NCI-H187 treated with DMSO at 0.1 percent for 48 hours (cell line): Measurements from ENCODE around the gene NPLOC4.
"Not testable (repeated sequence)": the region's sequence is repeated elsewhere in the genome, so short reads cannot be mapped to it uniquely, and the experiment has no call there.

ENCODE experiments used
- DNase-seq: peaks from one replicate; lab custom pipeline; 2025; lab: John Stamatoyannopoulos, UW

Gene NPLOC4

GRCh38 chr17:81631482-81631881 is 5.4 kb downstream of the NPLOC4 start:
- no peak for DNase-seq

DNA sequence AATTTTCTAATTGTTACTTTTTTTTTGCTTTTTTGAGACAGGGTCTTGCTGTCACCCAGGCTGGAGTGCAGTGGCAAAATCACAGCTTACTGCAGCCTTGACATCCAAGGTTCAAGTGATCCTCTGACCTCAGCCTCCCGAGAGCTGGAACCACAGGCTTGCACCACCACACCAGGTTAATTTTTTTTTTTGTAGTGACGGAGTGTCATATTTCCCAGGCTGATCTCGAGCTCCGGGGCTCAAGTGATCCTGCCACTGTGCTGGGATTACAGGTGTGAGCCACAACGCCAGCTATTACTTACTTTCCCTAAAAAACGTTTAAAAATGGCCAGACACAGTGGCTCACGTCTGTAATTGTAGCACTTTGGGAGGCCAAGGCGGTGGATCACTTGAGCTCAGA is 6.6 kb downstream of the NPLOC4 start:
- DNase-seq = no peak

- no peak for DNase-seq
Measured at GRCh38 chr17:81621494-81622130, 15.3 kb downstream of the NPLOC4 start.

GRCh38 chr17:81618307-81618706 is 18.6 kb downstream of the NPLOC4 start:
- not testable (repeated sequence) for DNase-seq

DNA sequence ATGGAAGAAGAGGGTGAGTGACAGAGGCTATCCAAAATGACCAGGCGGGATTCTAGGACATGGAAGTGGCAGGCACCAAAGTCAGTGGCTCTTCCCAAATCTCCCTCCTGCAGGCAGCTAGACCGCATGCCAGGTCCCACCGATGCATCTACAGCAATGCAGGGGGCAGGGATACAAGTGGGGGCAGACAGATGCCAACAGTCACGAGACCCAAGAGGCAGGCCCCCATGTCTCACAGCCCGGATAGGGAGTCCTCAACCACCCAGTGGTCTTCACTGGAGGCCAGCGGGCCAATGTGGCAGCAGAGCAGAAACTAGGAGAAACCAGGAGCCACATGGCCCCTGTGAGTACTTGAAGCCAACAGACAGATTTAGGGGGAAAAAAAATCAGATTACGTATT is 20.0 kb downstream of the NPLOC4 start:
- DNase-seq = no peak

DNA sequence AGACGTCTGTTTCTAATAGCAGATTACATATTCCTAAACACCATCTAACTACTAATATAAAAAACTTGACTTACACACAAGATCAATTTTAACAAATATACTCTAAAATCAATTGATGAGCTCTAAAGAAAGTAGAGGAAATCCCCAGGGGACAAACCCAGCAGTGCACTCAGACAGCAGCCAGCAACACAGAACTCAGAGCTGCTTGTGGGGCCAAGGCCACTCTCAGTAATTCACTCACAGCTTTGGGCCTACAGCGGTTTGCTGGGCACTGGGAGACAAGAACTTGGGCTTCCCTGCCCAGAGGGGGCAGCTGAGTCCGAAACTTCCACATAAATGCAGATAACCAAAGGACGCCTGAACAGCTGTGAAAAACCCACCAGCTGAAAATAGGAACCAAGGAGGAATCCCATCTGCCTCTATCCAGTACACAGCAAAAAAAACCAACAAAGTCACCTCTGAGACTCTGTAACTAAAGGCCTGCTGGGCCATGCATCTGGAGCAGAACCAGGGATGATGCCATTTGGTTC is 21.4 kb downstream of the NPLOC4 start:
- no peak for DNase-seq

GRCh38 chr17:81612172-81612970 is 24.5 kb downstream of the NPLOC4 start:
- no peak for DNase-seq

DNA sequence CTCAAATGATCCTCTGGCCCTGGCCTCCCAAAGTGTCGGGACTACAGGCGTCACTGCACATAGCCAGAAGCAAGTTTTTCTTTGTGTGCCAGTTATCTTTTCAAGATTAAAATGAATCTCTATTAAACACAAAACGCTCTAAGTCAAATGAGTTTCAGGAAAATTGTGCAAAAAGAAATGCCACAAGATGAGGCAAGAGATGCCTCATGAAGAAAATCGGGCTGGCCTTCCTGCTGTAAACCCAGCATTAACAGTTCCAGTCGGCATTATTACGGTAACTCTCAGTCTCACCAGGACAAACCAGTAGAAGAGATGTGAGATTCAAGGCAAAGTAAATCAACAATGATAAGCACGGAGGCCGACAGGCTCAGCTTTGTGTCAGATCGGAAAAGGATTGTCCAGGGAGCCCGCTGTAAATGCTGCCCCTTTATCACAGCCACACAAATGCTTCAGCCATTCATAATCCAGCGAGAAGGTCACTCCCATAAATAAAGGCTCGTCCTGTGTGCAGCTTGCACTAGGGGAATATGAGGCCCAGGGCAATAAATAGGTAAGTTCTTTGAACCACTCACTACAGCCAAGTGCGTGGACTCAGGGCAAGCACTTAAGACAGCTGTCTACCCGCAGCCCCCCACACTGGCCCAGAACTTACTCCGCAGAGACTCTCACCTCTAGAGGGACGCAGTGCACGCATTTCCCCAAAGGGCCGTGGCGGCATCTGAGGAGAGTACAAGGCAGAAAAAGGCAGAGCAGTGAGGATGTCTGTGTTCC is 27.2 kb downstream of the NPLOC4 start:
- DNase-seq = no peak

GRCh38 chr17:81608605-81609004 is 28.3 kb downstream of the NPLOC4 start:
- DNase-seq = no peak

- DNase-seq = no peak
Measured at GRCh38 chr17:81608082-81608481, 28.8 kb downstream of the NPLOC4 start.

DNA sequence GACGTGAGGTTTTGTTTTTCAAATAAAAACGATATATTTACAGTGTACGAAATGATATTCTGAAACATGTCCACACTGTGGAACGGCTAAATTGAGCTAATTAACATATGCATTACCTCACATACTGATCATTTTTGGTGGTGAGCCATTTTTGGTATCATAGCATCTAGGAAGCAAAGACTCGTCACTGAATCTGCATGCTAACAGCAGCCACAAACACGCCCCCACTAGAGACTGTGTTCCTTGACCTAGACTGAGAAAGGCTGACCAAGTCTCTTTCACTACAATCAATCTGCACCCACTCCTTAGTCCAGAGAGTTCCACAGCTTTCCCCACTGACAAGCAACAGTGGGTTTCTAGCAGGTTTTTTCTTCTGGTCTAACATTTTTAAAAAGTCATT is 29.5 kb downstream of the NPLOC4 start:
- no peak for DNase-seq

DNA sequence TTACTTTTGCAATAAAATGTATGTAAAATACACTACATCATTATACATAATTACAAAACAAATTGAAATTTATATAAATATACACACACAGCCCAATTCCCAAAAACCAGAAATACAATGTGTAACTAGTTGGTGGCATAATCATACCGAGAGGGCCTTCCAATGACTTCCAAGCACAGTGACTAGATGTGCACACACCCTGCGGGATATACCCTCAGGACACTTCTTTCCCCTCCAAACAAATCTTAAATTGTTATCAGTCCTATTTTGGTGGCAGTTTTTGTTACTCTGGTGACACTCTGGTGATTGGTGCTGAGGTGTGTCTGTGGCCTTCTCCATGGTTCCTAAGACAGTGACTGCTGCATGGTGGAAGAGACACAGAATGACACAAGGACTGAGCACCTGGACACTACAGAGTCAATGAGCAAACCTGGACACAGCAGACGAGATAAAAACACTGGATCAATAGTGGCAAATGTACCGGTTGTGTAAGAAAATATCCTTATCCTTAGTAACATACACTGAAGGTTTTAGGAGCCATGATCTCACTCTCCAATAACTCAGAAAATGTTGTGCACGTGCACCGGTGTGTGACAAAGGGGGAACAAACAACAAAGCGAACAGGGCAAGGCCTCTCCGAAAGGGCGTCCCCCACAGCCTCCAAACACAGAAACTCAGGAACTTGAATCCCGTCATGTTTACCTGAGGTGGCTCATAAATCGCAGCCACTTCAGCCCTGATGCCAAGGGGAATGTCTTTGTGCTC is 32.9 kb downstream of the NPLOC4 start:
- no peak for DNase-seq

- DNase-seq = no peak
Measured at GRCh38 chr17:81601525-81602120, 35.3 kb downstream of the NPLOC4 start.

DNA sequence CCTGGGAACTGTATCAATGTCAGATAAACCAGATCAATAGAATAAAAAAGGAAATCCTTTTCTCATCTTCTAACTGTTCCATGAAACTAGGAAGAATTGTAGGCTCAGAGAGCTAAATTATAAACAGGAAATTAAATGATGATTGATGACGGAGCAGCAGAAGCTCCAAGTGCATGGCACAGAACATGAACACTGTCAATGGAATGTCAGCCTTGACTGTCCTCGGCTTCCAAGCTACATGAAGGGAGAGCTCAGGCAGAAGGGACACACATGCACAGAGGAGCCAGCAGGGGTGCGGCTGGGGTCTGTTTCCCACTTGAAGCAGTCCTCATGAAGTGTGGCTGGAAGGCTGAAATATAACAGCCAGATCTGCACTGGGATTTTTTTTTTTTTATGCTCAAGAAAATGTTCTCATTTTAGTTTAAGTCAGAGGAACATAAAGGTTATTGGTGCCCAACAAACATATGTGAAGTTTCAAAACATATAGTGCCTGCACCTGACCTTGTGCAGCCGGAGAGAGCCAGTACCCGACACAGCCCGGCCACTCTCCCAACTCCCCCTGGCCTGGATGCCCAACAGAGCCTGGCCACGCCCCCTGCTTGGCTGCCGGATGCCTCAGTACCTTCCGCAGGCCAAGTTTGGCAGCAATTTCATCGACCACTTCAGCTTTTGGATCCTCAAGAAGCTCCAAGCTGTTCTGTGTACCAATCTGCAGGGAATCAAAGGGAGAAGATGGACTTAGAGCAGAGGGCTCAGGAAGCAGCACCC is 37.0 kb downstream of the NPLOC4 start:
- no peak for DNase-seq

- no peak for DNase-seq
Measured at GRCh38 chr17:81593105-81593871, 43.6 kb downstream of the NPLOC4 start.

DNA sequence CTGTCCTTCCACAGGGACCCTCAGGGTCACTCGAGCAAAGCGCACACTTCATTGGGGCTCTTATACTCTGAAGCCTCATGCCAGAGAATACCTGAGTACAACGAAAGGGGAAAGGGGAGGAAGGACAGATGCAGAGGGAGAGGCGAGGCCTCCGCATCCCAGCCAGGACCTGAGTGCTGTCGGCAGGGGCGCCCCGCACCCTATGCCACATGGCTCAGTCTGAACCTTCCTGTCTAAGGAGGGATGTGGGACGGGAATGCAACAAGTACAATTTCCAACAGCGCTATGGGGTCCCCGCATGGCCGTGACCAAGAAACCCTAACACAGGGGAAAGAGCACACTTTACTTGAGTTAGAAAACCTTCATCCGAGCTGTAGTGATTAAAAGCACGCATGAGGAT is 44.9 kb downstream of the NPLOC4 start:
- DNase-seq = no peak

GRCh38 chr17:81590121-81590520 is 46.8 kb downstream of the NPLOC4 start:
- no peak for DNase-seq

GRCh38 chr17:81589612-81590011 is 47.3 kb downstream of the NPLOC4 start:
- no peak for DNase-seq

GRCh38 chr17:81586096-81586495 is 50.8 kb downstream of the NPLOC4 start:
- no peak for DNase-seq

DNA sequence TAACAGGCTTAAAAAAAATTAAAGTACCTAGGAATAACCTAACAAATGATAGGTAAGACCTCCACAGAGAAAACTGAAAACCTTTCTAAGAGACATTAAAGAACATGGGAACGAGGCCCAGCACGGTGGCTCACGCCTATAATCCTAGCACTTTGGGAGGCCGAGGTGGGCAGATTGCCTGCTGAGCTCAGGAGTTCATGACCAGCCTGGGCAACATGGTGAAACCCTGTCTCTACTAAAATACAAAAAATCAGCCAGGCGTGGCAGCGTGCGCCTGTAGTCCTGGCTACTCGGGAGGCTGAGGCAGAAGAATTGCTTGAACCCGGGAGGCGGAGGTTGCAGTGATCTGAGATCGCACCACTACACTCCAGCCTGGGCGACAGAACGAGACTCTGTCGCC is 52.1 kb downstream of the NPLOC4 start:
- not testable (repeated sequence) for DNase-seq
